Naive B cell (primary cell): Measurements from ENCODE around the gene MS4A1. TPM values are rescaled to one million over a fixed set of nuclear protein-coding genes. Genes with fewer than 3 reads are reported as not detected.
"Not testable (repeated sequence)": the region's sequence is repeated elsewhere in the genome, so short reads cannot be mapped to it uniquely, and the experiment has no call there.

Experiments used
- ATAC-seq, 2 donors: fragments of 150-1000 bp; cut with Tn5 transposase; 2 replicates each; pipeline ENCODE4 v1.10.0; 2021; ENCODE audit warnings: low read depth in 2 of 2, mild to moderate bottlenecking in 2 of 2, moderate library complexity in 2 of 2
- DNase-seq: peaks from one replicate; pipeline ENCODE4 v3.0.0; 2022
- H3K27ac Mint-ChIP-seq, 6 donors: one replicate each; pipeline ENCODE4 v1.8.0; 2020 to 2022; ENCODE audit warnings: mild to moderate bottlenecking in 6 of 6, mixed read lengths in 6 of 6, moderate library complexity in 5 of 6, inconsistent platforms in 2 of 6
- H3K27me3 Mint-ChIP-seq, 3 donors: one replicate each; pipeline ENCODE4 v1.8.0; 2021 to 2022; ENCODE audit warnings: mixed read lengths in 3 of 3, mild to moderate bottlenecking in 1 of 3
- H3K36me3 Mint-ChIP-seq, 2 donors: one replicate each; pipeline ENCODE4 v1.8.0; 2020 to 2022; ENCODE audit warnings: mixed read lengths in 2 of 2, inconsistent platforms in 1 of 2, mild to moderate bottlenecking in 1 of 2
- H3K4me1 Mint-ChIP-seq, 3 donors: one replicate each; pipeline ENCODE4 v1.8.0; 2020 to 2022; ENCODE audit warnings: mixed read lengths in 3 of 3, inconsistent platforms in 1 of 3, mild to moderate bottlenecking in 1 of 3, moderate library complexity in 1 of 3
- H3K4me3 Mint-ChIP-seq, 8 donors: one replicate each; pipeline ENCODE4 v1.8.0; 2020 to 2022; ENCODE audit warnings: mild to moderate bottlenecking in 8 of 8, mixed read lengths in 8 of 8, moderate library complexity in 8 of 8, inconsistent platforms in 2 of 8
- H3K9me3 Mint-ChIP-seq, 7 donors: one replicate each; pipeline ENCODE4 v1.8.0; 2020 to 2022; ENCODE audit warnings: mixed read lengths in 7 of 7, mild to moderate bottlenecking in 5 of 7, inconsistent platforms in 2 of 7, moderate library complexity in 1 of 7
- polyA plus RNA-seq, 6 donors: library from polyadenylated mRNA; unstranded; fragments of 300-500 nt; fragmentation: Illumina TruSeq; gene quantifications; one replicate each; pipeline ENCODE4 v1.2.3, GENCODE V29; 2021; ENCODE audit warnings: low read depth in 6 of 6

Gene MS4A1
- 1,000 to 10,000 TPM in 1 of 6 donors, 100 to 1,000 TPM in 5; 910 to 1,188 (median 959) TPM for polyA plus RNA-seq

GRCh38 chr11:60455531-60456042 lies at the start of gene MS4A1:
Gene MS4A1, plus strand, starts transcription at chr11:60455847. Its CDS starts 6,528 bp downstream, at chr11:60462375.
- Mint-ChIP-seq H3K27me3 (no peaks in the 10 kb centered on the region), H3K36me3 (peaks cover 28 to 33% of the 10 kb centered on the region in 2 donors), H3K4me3 (peak within 1 kb of the TSS; percentile 93 to 100 (median 96)), H3K27ac (peak within 1 kb of the TSS; percentile 94 to 99 (median 98)), H3K9me3 (peaks cover 0 to 2% (median 0%) of the 10 kb centered on the region in 7 donors), H3K4me1 (peaks cover 56 to 58% (median 57%) of the 10 kb centered on the region in 3 donors)
- peak; percentile 84 to 85 for ATAC-seq
- DNase-seq: peak; percentile 95

GRCh38 chr11:60420015-60420414 lies 35.6 kb upstream of the MS4A1 start:
- peaks cover 10 to 38% (median 20%) of the 10 kb centered on the region in 3 donors for H3K4me1 Mint-ChIP-seq
- no peak for ATAC-seq
- H3K9me3 Mint-ChIP-seq: peaks cover 0 to 8% (median 7%) of the 10 kb centered on the region in 7 donors
- no peaks in the 10 kb centered on the region for H3K27me3 Mint-ChIP-seq
- no peak overlapping the region for H3K27ac Mint-ChIP-seq
- H3K36me3 Mint-ChIP-seq: peaks cover 12 to 17% of the 10 kb centered on the region in 2 donors
- H3K4me3 Mint-ChIP-seq: no peak overlapping the region
- DNase-seq: no peak

GRCh38 chr11:60422609-60423008 lies 33.0 kb upstream of the MS4A1 start:
- ATAC-seq (no peak), DNase-seq (no peak)
- peaks cover 0 to 8% (median 6%) of the 10 kb centered on the region in 7 donors for H3K9me3 Mint-ChIP-seq
- no peak overlapping the region for H3K27ac Mint-ChIP-seq
- no peaks in the 10 kb centered on the region for H3K27me3 Mint-ChIP-seq
- H3K4me1 Mint-ChIP-seq: peaks cover 4 to 23% (median 10%) of the 10 kb centered on the region in 3 donors
- peaks cover 0 to 9% of the 10 kb centered on the region in 2 donors for H3K36me3 Mint-ChIP-seq
- no peak overlapping the region for H3K4me3 Mint-ChIP-seq

GRCh38 chr11:60428517-60428916 lies 27.1 kb upstream of the MS4A1 start:
- Mint-ChIP-seq H3K27ac (peak overlapping the region in 3 of 6 donors; percentile 5 to 70 (median 44)), H3K9me3 (no peaks in the 10 kb centered on the region), H3K4me3 (no peak overlapping the region), H3K4me1 (peaks cover 6 to 24% (median 15%) of the 10 kb centered on the region in 3 donors), H3K27me3 (no peaks in the 10 kb centered on the region), H3K36me3 (no peaks in the 10 kb centered on the region)
- no peak for ATAC-seq
- no peak for DNase-seq

- H3K9me3 Mint-ChIP-seq: no peaks in the 10 kb centered on the region
- no peak within 1 kb of the TSS for H3K4me3 Mint-ChIP-seq
- no peak for DNase-seq
- peak within 1 kb of the TSS in 3 of 6 donors; percentile 5 to 70 (median 44) for H3K27ac Mint-ChIP-seq
- no peaks in the 10 kb centered on the region for H3K27me3 Mint-ChIP-seq
- no peak for ATAC-seq
- H3K4me1 Mint-ChIP-seq: peaks cover 12 to 31% (median 18%) of the 10 kb centered on the region in 3 donors
- H3K36me3 Mint-ChIP-seq: no peaks in the 10 kb centered on the region
Measured at GRCh38 chr11:60429272-60429671, 26.4 kb upstream of the MS4A1 start, which contains the start of gene MS4A5. Gene MS4A5, plus strand, starts transcription at chr11:60429572. Its CDS starts 103 bp downstream, at chr11:60429675.

GRCh38 chr11:60431251-60431650 lies 24.4 kb upstream of the MS4A1 start:
- ATAC-seq (no peak), DNase-seq (no peak)
- no peak overlapping the region for H3K4me3 Mint-ChIP-seq
- H3K27ac Mint-ChIP-seq: peak overlapping the region in 1 of 6 donors; percentile 11
- H3K27me3 Mint-ChIP-seq: no peaks in the 10 kb centered on the region
- H3K9me3 Mint-ChIP-seq: no peaks in the 10 kb centered on the region
- peaks cover 12 to 20% (median 17%) of the 10 kb centered on the region in 3 donors for H3K4me1 Mint-ChIP-seq
- H3K36me3 Mint-ChIP-seq: no peaks in the 10 kb centered on the region

- ATAC-seq (no peak), DNase-seq (no peak)
- no peak overlapping the region for H3K27ac Mint-ChIP-seq
- H3K4me1 Mint-ChIP-seq: peaks cover 12 to 16% (median 14%) of the 10 kb centered on the region in 3 donors
- H3K27me3 Mint-ChIP-seq: no peaks in the 10 kb centered on the region
- H3K36me3 Mint-ChIP-seq: no peaks in the 10 kb centered on the region
- peaks cover 0 to 2% (median 0%) of the 10 kb centered on the region in 7 donors for H3K9me3 Mint-ChIP-seq
- H3K4me3 Mint-ChIP-seq: no peak overlapping the region
Measured at GRCh38 chr11:60433401-60433800, 22.2 kb upstream of the MS4A1 start.

- ATAC-seq (no peak), DNase-seq (no peak)
- peaks cover 26 to 63% (median 52%) of the 10 kb centered on the region in 3 donors for H3K4me1 Mint-ChIP-seq
- H3K36me3 Mint-ChIP-seq: no peaks in the 10 kb centered on the region
- peak overlapping the region in 6 of 8 donors; percentile 18 to 85 (median 62) for H3K4me3 Mint-ChIP-seq
- H3K9me3 Mint-ChIP-seq: no peaks in the 10 kb centered on the region
- H3K27ac Mint-ChIP-seq: peak overlapping the region in 2 of 6 donors; percentile 59 to 92
- H3K27me3 Mint-ChIP-seq: no peaks in the 10 kb centered on the region
Measured at GRCh38 chr11:60447070-60447469, 8.6 kb upstream of the MS4A1 start.

GRCh38 chr11:60447846-60448245 lies 7.8 kb upstream of the MS4A1 start:
- Mint-ChIP-seq H3K4me3 (no peak overlapping the region), H3K36me3 (no peaks in the 10 kb centered on the region), H3K4me1 (peaks cover 22 to 59% (median 52%) of the 10 kb centered on the region in 3 donors), H3K27me3 (no peaks in the 10 kb centered on the region), H3K9me3 (no peaks in the 10 kb centered on the region), H3K27ac (peak overlapping the region in 2 of 6 donors; percentile 49 to 63)
- ATAC-seq (no peak), DNase-seq (no peak)

- H3K36me3 Mint-ChIP-seq, ATAC-seq, H3K9me3 Mint-ChIP-seq, H3K4me3 Mint-ChIP-seq, H3K27me3 Mint-ChIP-seq, H3K27ac Mint-ChIP-seq, DNase-seq: not testable (repeated sequence)
- peaks cover 40 to 60% (median 55%) of the 10 kb centered on the region in 3 donors for H3K4me1 Mint-ChIP-seq
Measured at GRCh38 chr11:60451185-60451584, 4.5 kb upstream of the MS4A1 start.

- Mint-ChIP-seq H3K9me3 (peaks cover 0 to 2% (median 0%) of the 10 kb centered on the region in 7 donors), H3K27ac (peak overlapping the region; percentile 94 to 99 (median 98)), H3K4me1 (peaks cover 47 to 48% (median 48%) of the 10 kb centered on the region in 3 donors), H3K4me3 (peak overlapping the region in 6 of 8 donors; percentile 77 to 99 (median 94)), H3K27me3 (no peaks in the 10 kb centered on the region), H3K36me3 (peaks cover 22 to 24% of the 10 kb centered on the region in 2 donors)
- DNase-seq (no peak), ATAC-seq (no peak)
Measured at GRCh38 chr11:60454212-60454611, 1.4 kb upstream of the MS4A1 start.

GRCh38 chr11:60457576-60457975 lies 1.9 kb downstream of the MS4A1 start:
- Mint-ChIP-seq H3K36me3 (peaks cover 38 to 46% of the 10 kb centered on the region in 2 donors), H3K4me3 (peak overlapping the region; percentile 93 to 100 (median 96)), H3K27me3 (no peaks in the 10 kb centered on the region), H3K4me1 (peaks cover 71 to 73% (median 73%) of the 10 kb centered on the region in 3 donors), H3K9me3 (peaks cover 0 to 2% (median 0%) of the 10 kb centered on the region in 7 donors), H3K27ac (peak overlapping the region; percentile 81 to 99 (median 98))
- DNase-seq (peak; percentile 74), ATAC-seq (peak; percentile 30 to 33)

GRCh38 chr11:60459345-60459744 lies 3.7 kb downstream of the MS4A1 start:
- Mint-ChIP-seq H3K4me1 (peaks cover 74 to 80% (median 79%) of the 10 kb centered on the region in 3 donors), H3K9me3 (peaks cover 0 to under 1% (median 0%) of the 10 kb centered on the region in 7 donors), H3K36me3 (peaks cover 54% of the 10 kb centered on the region in 2 donors), H3K27ac (peak overlapping the region; percentile 87 to 99 (median 94)), H3K27me3 (no peaks in the 10 kb centered on the region), H3K4me3 (peak overlapping the region; percentile 84 to 99 (median 94))
- DNase-seq (peak; percentile 41), ATAC-seq (peak in 1 of 2 donors; percentile 14)

GRCh38 chr11:60468829-60469228 lies 13.2 kb downstream of the MS4A1 start:
- peaks cover 23 to 50% of the 10 kb centered on the region in 2 donors for H3K36me3 Mint-ChIP-seq
- H3K27ac Mint-ChIP-seq: peak overlapping the region in 4 of 6 donors; percentile 9 to 94 (median 76)
- no peaks in the 10 kb centered on the region for H3K9me3 Mint-ChIP-seq
- peaks cover 43 to 78% (median 73%) of the 10 kb centered on the region in 3 donors for H3K4me1 Mint-ChIP-seq
- no peak for ATAC-seq
- no peak for DNase-seq
- no peak overlapping the region for H3K4me3 Mint-ChIP-seq
- no peaks in the 10 kb centered on the region for H3K27me3 Mint-ChIP-seq
